Urothelium cell line (cell line): ENCODE results near the gene IFT88.

ENCODE experiments used
- DNase-seq: peaks from one replicate; pipeline ENCODE4 v3.0.0; 2011; ENCODE audit warnings: low spot score, mixed read lengths
- FAIRE-seq: peaks from 2 replicates; lab custom pipeline; 2011; peaks lifted over from hg19 to GRCh38; lab: Jason Lieb, UNC

The IFT88 gene

DNA sequence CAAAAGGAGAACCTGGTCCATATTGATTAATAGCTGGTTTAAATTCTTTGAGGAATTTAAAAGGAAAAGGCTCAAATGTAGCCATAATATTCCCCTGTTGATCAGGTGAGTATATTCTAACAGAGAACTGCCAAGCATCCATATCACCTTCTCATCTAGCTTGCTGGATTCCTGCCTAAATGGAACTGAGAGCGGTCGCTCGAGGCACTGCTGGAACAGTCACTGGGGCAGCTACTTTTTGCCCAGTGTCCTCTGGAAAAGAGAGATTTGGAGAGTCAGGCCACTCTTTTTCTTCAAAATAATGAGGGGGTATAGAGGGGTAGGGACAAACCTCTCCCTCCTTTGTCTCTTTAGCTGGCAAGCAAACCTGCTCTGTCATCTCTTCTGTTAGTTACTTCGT, 117.1 kb downstream of the IFT88 start:
- no peak for FAIRE-seq
- DNase-seq, result no peak

DNA sequence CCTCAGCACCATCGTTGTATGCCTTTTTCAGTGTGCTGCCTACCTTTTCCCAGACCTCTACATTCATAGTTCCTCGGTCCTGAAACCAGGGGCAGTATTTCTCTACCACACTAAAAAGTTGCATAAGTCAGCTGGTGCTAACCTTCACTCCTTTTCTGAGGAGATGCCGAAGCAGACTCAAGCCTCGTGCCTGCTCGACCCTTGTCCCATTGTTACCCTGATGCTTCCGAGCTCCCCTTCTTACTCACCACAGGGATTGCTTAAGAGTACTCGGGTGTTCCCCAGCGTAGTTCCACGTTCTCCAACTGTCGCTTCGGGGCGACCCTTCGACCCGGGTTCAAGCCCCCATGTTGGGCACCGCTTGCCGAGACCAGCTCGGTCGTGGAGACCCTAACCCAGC, 117.6 kb downstream of the IFT88 start:
- FAIRE-seq (no peak), DNase-seq (no peak)

DNA sequence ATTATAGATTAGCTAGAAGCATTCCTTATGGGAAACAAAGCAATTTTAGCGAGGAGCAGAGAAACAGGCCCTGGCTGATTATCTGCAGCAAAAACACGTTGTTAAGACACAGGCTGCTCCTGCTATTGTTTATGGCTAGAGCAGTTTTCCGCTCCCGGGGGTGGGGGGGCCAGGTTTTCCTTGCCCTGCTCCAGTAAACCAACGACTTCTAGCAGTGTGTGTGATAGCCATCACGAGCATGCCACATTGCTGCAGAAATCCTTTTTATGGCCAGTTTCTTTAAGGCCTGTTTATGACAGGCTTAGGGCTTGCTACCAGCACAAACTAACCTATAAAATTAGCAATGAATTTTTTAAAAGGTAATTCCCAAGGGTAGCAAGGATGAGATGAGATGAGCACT, 118.1 kb downstream of the IFT88 start:
- no peak for FAIRE-seq
- DNase-seq, result no peak

DNA sequence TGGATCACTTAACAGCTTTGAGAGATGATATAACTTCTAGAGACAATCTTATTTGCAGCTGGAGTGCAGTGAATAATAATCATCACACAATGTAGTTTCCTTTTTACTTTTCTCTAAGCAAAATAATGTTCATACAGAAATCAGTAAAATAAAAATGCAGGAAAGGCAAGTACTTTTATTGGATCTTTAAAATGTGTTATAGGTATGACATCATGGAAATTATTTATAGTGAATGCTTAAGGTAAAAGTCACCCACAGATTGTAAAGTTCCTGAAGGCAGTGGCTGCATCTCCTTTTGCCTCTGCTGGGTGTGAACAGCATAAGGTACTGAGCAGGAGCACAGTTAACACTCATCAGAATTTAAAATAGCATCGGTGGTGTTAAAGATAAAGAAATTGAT, 119.2 kb downstream of the IFT88 start:
- FAIRE-seq (no peak), DNase-seq (no peak)

DNA sequence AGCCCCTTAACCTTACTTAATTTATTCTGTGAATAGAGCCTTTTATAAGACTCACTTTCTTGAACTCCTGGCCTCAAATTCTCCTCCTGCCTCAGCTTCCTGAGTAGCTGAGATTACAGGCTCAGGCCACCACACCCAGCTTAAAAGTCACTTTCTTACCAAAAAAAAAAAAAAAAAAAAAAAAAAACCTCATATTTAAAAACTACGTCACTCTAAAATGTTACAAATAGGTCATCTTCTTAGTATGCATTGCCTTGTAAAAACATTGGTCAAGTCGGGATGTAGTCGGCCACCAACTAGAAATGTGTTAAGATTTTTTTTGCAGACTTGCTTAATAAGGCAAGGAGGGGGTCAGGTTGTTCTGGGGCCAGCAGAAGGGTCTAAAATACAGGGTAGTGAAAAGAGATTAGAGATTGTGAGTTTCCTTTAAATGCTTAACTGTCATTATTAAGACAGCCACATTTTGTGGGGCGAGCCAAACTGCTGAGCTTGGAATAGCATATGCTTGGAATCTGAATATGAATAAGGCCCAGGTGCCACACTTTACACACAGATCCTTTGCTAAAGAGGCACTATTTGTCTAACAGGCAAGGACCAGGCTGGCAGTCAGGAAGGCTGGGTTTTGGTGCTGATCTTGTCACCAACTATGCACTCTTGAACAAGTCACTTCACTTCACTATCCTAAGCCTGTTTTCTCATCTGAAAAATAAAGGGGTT, 120.1 kb downstream of the IFT88 start:
- DNase-seq, result no peak
- no peak for FAIRE-seq

DNA sequence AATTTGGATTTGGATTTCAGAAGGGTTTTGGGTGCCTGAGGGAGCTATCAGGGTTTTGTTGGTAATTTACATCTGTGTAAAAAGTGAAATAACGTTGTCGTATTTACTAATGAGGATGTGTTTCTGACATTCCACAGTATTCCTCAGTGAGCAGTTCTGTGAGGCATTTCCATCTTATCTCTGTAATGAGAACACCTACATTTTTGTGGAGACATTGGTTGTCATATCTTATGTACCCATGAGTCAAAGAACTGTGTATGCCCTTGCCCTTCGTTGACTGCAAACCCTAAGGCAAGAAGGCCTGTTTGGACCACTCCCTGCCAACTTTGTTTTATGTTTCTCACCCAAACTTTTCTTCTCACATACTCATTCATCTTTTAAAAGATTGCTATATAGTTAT, 122.3 kb downstream of the IFT88 start:
- DNase-seq (no peak), FAIRE-seq (no peak)

DNA sequence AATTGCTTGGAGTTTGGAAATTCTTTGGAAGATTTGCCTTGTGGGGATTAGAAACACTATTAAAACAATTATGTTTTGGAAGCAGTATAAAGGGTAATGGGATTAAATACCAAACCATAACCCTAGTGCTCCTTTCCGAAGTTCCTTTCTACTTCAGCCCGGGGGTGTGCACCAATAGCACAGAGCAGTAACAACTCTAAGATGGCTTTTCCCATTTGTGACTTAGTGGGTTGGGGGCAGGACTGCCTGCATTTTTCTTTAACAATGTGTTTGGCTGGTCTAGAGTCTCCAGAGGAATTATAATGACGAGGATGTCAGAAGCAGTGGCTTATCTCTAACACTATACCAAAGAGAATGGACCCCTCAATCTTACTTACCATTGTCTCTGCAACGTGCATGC, 124.7 kb downstream of the IFT88 start:
- DNase-seq, result no peak
- FAIRE-seq, result no peak

DNA sequence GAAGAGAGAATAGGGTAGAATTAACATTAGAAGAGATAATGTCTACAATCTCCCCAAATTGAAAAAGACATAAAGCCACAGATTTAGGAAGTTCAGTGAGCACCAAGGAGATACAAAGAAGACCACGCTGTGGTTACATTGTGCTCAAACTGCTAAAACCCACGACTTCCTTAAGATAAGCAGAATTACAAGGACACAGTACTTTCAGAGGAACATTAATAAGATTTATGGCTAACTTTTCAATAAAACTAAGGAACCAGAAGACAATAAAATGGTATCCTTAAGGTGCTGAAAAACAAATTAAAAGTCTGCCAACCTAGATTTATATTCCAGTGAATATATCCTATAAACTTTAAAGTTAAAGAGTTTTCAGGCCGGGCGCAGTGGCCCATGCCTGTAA, 129.1 kb downstream of the IFT88 start:
- DNase-seq, result no peak
- FAIRE-seq, result no peak

DNA sequence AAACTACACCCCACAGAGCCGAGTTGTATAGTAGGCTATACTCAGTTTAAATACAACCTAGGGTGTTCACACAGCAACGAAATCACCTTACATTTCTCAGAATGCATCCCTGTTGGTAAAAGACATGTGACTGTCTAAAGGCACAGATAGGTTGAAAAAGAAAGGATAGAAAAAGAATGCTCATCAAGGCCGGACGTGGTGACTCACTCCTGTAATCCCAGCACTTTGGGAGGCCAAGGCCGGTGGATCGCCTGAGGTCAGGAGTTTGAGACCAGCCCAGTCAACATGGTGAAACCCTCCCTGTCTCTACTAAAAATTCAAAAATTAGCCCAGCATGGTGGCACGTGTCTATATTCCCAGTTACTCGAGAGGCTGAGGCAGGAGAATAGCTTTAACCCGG, 132.8 kb downstream of the IFT88 start:
- DNase-seq (no peak), FAIRE-seq (no peak)

DNA sequence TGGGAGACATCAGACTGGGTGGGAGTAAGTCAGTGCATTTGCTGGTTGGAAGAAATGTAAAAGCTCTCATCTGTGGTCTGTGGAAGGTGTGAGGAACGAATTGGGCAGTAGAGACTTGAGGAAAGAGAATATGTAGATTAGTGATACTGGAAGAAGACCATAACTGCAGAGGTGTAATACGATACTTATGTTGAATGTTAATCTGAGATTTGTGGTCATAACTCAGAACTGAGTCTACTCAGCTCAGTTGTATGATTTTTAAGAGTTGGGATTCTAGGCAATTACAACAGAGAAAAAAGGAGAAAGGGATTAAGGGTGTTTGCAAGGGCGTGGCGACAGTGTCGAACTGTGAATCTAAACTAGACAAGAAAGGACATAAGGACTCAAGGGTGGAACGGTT, 133.3 kb downstream of the IFT88 start:
- DNase-seq, result no peak
- no peak for FAIRE-seq

DNA sequence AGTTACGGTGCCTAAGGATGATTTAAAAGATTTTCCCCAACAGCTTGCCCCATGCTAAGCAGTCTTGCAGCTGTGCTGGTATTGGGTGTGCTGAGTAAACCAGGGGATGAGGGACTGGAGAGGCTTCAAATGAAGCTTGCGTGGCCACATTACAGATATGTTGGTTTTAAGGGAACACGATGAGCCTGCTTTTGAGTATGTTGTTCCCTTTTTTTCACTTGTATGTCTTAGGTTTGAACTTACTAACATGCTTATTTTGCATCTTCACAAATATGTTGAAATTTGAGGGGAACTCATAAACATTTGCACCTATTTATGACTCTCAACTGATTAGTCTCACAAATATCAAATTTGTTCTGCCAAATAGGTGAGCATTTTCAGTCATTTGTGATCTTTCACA, 134.5 kb downstream of the IFT88 start:
- FAIRE-seq (no peak), DNase-seq (no peak)

DNA sequence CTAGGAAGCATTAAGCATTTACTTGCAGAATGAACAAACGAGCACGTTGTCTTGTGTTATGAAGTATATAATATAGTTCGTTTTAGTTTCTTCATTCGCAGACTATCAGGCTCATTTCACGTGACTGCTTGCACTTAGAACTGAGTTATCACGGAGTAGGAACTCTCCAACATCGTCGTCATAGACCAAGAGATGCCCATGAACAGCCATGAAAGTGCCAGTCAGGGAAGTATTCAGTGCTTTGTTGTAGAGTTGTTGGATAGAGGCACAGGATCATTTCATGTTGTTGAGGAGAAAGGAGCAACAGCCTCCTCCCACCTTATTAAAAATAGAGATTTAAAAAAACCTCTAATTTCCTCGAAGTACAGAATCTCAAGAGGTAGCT, 135.6 kb downstream of the IFT88 start:
- no peak for FAIRE-seq
- no peak for DNase-seq

DNA sequence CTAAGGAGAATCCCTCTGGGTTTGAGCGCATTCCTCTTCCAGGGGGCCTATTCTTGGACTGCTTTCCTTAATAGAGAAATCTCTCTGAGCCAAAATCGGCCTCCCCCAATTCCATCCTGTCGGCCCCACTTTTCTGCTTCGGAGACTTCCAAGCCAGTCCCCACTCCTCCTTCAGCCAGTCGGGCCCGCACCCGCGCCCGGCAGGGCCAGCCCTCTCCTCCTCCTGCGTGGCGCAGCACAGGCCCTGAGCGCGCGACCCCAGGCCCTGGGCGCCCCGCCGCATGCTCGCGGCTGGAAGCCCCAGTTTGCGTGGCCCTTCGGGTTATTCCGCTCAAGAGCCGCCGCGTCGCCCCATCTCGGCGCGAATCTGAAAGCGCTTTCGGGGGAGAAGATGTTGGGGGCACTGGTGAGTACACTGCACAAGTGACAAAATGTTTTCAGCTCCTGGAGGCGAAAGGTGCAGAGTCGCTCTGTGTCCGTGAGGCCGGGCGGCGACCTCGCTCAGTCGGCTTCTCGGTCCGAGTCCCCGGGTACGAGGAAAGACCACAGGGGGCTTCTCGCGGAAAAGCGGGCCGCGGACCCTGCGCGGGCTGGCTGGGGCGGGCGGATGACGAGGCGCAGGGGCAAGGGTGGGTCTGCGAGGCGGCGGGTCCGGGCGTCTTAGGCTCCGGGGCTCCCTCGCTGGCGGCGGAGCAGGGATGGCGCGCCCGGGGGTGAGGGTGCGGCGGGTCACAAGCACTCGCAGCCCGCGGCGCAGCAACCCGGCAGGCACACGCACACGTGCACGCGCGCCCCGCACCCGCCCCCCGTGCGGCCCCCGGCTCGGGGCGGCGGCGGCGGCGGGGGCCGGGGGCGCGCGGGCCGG, 136.2 kb downstream of the IFT88 start, which contains the start of gene IL17D:
Gene IL17D, plus strand, starts transcription at position 785 of the 865 bp plus-strand sequence. CDS start 303 bp downstream, outside the sequence.
- FAIRE-seq (no peak), DNase-seq (peak; percentile 46)

DNA sequence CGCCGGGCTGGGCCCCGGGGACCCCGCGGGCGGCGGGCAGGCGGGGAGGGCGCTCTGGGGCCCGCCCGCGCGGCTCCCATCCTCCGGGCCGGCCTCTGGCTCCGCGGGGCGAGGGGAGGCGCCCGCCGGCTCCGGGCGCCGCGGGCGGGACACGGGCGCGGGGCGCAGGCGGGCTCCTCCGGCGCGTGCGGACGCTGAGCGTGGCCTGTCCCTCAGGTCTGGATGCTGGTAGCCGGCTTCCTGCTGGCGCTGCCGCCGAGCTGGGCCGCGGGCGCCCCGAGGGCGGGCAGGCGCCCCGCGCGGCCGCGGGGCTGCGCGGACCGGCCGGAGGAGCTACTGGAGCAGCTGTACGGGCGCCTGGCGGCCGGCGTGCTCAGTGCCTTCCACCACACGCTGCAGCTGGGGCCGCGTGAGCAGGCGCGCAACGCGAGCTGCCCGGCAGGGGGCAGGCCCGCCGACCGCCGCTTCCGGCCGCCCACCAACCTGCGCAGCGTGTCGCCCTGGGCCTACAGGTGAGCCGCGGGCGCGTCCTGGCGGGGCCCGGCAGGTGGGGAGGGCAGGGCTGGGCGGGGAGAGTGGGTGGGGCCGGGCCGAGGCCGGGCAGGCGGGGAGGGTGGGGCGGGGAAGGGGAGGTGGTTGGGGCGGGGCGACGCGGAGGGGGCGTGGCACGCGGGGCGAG, 137.0 kb downstream of the IFT88 start:
- peak; percentile 87 for DNase-seq
- FAIRE-seq, result no peak

DNA sequence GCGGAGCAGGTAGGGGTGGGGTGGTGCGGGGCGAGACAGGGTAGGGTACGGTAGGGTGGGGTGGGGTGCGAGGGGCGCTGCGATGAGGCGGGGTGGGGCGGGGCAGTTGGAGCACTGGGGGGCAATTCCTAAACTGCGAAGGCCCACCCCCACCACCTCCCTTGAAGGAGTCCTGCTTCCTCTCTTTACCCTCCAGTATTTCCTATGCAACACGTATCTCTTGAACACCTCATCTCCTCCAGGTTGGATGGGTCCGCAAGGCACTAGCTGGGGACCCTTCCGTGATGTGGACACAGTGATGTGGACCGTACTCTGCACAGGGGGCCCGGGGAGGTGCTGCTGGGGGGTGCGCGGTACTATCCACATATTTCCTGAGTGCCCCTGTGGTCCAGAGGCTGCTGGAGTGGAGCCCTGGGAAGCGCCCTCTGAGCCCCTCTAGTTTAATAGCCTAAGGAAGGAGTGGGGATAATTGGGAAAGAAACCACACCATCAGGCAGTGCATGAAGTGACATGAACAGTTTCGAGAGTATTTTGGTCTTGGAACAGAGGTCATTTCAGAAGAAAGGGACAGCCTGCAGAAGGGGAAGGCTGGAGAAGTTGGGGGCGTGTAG, 137.6 kb downstream of the IFT88 start:
- FAIRE-seq (no peak), DNase-seq (no peak)

DNA sequence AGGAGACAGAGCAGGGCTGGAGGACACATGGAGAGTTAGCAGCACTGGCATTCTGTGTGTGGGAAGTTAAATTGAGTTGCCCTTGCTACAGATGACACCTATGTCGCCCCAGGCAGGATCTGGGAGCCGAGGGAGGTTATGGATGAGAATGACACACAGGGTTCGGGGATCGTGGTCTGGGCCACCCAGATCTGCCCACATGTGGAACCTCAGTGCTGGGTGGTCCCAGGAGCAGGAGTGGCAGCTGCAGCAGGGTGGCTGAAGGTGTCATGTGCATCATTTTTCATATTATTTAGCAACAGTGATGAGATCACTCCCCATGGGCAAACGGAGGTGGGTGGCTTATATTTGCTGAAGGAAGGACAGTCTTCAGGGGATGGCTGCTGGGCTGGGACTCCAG, 139.7 kb downstream of the IFT88 start:
- FAIRE-seq, result no peak

DNA sequence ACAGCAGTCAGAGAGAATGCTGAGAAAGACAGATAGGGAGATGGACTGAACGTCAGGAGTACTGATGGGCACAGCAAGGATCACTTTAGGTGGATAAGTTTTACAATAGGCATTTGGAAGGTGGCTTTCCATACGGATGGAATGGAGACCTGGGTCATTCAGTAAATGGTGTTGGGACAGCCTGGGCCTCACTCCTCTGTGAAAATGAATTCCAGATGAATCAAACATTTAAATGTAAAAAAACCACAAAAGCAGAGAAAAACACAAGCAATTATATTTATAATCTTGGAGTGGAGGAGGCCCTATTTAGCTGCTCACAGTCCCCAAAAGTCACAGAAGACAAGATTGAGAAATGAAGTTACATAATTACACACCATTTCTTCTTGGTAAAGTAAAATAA, 141.3 kb downstream of the IFT88 start:
- DNase-seq (no peak), FAIRE-seq (no peak)

More for the DNA sequence above, 139.7 kb downstream of the IFT88 start:
- no peak for DNase-seq

DNA sequence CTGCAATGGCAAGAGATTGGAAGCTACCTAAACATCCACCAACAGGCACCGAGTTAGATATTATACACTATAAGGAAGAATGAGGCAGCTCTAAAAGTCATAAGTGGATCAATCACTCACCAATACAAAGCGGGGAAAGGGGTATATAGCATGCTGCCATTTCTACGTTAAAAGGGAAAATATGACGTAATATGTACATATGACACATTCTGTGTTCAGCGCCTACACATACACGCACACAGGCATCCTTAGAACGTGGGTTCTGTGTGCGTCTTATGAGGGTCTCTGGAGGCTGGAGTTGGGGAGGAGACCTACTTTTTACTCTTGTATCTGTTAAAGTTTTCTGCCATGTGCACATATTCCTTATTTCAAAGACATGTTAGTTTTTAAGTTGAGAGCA, 142.4 kb downstream of the IFT88 start:
- DNase-seq (no peak), FAIRE-seq (no peak)

DNA sequence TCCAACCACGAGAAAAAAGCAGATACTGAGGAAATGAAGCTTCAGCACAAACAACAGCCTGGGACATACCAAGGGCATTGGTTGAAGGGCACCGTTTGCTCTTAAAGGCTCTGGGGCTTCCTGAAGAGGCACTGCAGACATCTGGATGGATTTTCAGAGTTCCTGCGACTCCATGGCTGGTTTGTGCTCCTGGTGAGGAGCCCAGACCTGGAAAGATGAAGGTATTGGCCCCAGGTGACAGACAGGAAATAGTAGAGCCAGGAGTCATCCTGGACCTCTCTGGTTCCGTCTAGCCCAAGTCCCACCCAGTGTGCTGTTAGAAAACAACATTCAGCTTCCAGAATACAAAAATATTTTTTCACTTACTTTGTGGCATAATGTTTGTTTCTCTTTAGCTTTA, 142.8 kb downstream of the IFT88 start:
- no peak for DNase-seq
- no peak for FAIRE-seq

DNA sequence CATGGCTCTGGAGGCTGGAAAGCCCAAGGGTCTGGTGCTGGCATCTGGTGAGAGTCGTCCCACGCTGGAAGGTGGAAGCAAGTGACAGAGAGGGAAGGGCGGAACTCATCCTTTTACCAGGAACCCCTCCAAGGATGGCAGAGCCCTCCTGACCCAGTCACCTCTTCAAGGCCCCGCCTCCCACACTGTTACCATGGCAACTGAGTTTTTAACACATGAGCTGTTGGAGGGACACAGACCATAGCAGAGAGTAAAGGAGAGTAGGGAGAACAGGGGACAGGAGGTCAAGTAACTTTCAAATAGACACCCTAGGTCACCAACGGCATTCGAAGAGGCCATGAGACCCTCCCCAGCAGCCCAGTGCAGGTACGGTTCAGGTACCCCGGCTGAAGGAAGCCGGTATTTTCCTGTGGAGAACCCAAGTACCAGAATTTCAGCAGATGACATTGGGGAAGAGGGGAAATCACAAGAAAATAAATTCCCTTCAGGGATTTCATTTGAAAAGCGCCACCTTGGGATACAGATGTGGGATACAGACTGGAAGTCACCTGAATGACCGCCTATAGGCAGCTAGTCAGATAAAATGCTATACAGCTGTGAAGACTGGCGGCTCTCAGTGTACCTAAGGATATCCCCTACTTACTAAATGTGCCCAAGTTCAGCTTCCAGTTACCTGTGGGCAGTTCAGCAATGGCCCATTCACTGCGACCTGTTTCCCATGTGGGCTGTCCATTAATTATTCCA, 144.5 kb downstream of the IFT88 start:
- DNase-seq, result no peak
- FAIRE-seq, result no peak

DNA sequence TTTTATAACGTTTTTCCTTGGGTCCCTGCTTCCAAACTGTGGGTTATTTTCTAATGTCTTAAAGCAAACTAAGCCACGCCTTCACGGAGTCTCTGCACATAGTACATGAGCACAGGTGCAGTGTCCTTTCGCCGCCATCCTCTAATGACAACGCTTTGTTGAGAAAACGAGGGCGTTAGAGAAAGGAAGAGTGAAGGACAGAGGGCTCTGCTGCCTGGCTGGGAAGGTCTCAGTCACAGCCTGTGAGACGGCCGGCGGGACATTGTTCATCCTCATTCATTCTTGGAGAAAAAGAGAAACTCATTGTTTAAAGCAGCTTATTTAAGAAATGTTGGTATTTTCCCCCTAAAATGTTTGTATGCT, 146.0 kb downstream of the IFT88 start:
- DNase-seq, result no peak
- no peak for FAIRE-seq
